GM12873 (cell line): ENCODE data around the gene GLYATL2.

Source experiments
- TF ChIP-seq, protein P1 (sequence below): IDR thresholded peaks from 2 replicates; pipeline ENCODE4 v1.5.1; 2012; ENCODE audit warnings: low read depth, mild to moderate bottlenecking, moderate library complexity, low read length, control low read depth; ENCODE audit not compliant: insufficient read depth; ENCODE audit errors: missing control alignments

The GLYATL2 gene

DNA sequence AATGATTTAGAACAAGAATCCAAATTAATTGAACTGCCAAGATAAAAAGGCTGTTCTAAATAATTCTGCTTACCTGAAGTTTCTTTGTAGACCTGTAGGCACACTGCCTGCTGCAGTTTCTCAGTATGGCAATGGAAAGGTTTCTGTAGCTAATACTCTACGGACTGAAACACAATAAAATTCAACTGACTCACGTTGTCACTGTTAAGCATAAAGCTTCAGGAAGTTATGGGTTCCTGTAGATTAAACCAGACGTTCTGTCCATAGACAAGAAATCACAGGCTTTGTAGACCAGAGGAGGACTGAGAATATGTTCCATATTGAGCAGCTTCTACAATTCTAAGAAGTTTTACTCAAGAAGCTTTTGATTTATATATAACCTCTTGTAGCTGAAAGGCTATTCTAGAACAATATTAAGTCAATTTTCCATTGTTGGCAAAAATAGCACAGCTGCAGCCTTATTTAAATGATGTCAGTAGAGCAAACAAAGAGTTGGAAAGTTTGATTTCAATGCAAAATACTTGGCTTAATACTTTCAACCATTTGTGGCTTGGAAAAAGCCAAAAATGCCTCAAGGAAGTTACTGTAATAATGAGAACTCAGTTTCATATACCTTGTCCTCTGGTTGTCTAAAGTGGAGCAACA is at the start of gene GLYATL2:
Gene GLYATL2 (minus strand): TSS at position 344 of the 645 bp plus-strand sequence. CDS start 5,092 bp downstream, outside the sequence.
- TF ChIP-seq, protein P1, sequence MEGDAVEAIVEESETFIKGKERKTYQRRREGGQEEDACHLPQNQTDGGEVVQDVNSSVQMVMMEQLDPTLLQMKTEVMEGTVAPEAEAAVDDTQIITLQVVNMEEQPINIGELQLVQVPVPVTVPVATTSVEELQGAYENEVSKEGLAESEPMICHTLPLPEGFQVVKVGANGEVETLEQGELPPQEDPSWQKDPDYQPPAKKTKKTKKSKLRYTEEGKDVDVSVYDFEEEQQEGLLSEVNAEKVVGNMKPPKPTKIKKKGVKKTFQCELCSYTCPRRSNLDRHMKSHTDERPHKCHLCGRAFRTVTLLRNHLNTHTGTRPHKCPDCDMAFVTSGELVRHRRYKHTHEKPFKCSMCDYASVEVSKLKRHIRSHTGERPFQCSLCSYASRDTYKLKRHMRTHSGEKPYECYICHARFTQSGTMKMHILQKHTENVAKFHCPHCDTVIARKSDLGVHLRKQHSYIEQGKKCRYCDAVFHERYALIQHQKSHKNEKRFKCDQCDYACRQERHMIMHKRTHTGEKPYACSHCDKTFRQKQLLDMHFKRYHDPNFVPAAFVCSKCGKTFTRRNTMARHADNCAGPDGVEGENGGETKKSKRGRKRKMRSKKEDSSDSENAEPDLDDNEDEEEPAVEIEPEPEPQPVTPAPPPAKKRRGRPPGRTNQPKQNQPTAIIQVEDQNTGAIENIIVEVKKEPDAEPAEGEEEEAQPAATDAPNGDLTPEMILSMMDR: no peak

GRCh38 chr11:58893899-58894298 is 49.4 kb upstream of the GLYATL2 start:
- TF ChIP-seq, protein P1: no peak

DNA sequence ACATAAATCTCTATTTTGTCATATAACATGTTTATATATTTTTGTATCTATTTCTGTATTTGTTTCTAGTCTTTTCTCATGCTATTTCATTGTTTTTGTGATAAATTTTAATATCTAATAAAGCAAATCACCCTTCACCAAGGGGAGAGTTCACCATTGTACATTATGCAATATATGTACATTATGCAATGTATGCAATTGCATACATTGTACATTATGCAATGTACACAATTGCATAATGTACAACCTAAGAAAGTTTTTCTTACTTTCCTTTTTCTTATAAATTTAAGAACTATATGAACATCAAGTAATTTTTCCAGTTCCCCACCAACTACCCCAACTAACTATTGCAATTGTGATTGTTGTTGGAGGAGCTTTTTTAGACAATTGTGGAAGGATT is 44.1 kb upstream of the GLYATL2 start:
- TF ChIP-seq, protein P1: no peak

DNA sequence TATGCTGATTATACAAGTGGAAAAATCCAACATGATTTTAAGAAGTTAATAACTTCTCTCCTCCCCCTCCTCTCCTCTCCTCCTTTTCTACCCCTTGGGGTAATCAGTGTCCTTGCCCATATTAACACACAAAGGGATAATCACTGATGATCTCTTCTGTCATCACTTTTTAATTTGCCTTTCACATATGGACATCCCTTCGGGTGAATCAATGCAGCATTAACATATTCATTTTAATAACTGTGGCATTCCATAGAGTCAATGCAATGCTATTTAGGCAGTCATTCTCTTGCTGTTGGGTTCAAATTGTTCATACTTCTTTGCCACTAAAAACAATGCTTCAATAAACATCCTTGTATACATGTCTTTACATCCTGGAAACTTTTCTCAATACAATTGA is 42.9 kb upstream of the GLYATL2 start:
- TF ChIP-seq, protein P1: no peak

DNA sequence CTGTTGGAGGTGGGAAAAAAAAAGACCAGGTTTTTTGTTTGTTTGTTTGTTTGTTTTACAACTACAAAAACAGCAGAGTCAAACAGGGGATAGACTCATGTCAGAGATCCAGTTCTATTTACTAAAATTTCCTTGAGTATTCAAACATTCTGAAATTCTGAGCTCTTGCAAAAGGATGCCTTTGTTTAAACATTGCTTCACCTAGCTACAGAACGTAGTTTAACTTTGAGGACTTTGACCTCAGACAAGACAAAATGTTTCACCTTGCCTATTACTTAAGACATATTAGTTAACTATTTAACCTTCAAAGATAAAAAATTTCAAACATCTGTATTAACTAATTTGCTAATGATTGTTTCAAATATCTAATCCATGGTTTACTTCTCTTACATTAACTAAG is 36.1 kb upstream of the GLYATL2 start:
- TF ChIP-seq, protein P1: no peak

- TF ChIP-seq, protein P1: no peak
These were observed 35.7 kb upstream of the GLYATL2 start for GRCh38 chr11:58880166-58880565.

DNA sequence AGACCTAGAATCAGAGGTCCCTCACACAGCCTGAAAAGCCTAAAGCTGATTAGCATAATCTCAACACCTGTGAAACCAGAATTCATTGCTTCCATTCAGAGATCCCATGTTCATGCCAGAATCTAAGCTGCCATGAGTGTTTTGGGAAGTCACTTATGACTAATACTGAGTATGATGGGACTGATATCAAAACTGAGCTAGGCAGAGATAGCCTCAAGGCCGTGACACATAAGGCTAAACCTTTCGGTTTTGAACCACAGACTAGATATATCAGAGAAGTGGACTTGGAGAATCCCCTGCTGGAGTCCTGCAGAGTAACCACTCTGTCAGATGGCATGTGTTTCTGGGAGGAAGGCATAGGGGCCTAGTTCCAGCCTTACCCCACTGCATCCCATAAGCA is 23.1 kb upstream of the GLYATL2 start:
- TF ChIP-seq, protein P1: no peak
